ENCODE measurements around the gene H2AZ2.
"Not testable (repeated sequence)": the region's sequence is repeated elsewhere in the genome, so short reads cannot be mapped to it uniquely, and the experiment has no call there.

Gene H2AZ2

GRCh38 chr7:44823255-44823781 lies 24.6 kb downstream of the H2AZ2 start:
- no peak for DNase-seq

GRCh38 chr7:44819292-44819691 lies 28.6 kb downstream of the H2AZ2 start:
- DNase-seq = no peak

GRCh38 chr7:44814919-44815318 lies 33.0 kb downstream of the H2AZ2 start:
- DNase-seq = no peak

DNA sequence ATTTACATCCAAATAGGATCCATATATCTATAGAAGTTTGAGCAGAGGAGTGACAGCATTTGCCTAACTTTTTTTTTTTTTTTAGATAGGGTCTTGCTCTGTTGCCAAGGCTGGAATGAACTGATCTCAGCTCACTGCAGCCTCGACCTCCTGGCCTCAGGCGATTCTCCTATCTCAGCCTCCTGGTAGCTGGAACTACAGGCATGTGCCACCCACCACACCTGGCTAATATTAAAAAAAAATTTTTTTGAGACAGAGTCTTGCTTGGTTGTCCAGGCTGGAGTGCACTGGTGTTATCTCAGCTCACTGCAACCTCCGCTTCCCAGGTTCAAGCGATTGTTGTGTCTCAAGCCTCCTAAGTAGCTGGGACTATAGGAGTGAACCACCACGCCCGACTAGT lies 36.3 kb downstream of the H2AZ2 start:
- no peak for DNase-seq

- peak in 2 of 56 donors; percentile 6 to 9 for DNase-seq
Measured at GRCh38 chr7:44811093-44811492, 36.8 kb downstream of the H2AZ2 start.

DNA sequence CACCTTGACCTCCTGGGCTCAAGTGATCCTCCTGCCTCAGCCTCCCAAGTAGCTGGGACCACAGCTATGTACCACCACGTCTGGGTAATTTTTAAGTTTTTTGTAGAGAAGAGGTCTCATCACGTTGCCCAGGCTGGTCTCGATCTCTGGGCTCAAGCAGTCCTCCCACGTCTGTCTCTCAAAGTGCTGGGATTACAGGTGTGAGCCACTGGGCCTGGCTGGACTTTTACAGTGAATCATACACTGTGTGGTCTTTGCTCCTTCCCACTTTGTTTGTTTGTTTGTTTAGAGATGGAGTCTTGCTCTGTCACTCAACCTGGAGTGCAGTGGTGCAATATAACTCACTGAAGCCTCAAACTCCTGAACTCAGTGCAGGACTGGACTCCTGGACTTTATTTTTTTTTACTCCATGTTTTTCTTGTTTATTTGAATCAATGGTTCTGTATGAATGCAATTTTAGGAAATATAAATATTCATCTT lies 38.9 kb downstream of the H2AZ2 start:
- DNase-seq = no peak

GRCh38 chr7:44805950-44806349 lies 41.9 kb downstream of the H2AZ2 start:
- DNase-seq = no peak

DNA sequence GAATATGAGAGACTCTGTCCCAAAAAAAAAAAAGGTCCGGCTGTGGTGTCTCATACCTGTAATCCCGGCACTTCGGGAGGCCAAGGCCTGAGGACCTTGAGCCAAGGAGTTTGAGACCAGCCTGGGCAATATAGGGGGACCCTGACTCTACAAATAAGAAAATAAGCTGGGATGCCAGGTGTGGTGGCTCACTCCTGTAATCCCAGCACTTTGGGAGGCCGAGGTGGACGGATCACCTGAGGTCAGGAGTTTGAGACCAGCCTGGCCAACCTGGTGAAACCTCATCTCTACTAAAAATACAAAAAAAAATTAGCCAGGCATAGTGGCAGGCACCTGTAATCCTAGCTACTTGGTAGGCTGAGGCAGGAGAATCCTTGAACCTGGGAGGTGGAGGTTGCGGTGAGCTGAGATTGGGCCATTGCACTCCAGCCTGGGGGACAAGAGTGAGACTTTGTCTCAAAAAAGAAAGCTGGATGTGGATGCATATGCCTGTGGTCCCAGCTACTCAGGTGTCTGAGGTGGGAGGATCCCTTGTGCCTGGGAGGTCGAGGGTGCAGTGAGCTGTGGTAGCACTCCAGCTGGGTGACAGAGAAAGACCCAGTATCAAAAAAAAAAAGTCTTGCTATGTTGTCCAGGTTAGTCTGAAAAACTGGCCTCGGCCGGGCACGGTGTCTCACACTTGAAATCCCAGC lies 43.9 kb downstream of the H2AZ2 start:
- not testable (repeated sequence) for DNase-seq

- DNase-seq = no peak
Measured at GRCh38 chr7:44802418-44803025, 45.4 kb downstream of the H2AZ2 start.

GRCh38 chr7:44801890-44802289 lies 46.0 kb downstream of the H2AZ2 start:
- DNase-seq = no peak

DNA sequence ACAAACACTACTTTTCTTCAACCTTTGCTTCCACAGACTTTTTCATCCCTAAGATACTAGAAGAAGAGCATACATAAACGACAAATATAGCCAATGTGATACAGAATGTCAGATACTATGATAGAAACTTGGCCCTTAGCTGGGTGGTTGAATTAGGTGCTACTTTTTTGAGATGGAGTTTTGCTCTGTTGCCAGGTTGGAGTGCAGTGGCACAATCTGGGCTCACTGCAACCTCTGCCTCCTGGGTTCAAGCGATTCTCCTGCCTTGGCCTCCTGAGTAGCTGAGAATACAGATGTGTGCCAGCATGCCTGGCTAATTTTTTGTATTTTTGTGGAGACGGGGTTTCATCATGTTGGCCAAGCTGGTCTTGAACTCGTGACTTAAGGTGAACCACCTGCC lies 47.9 kb downstream of the H2AZ2 start:
- DNase-seq = no peak

DNA sequence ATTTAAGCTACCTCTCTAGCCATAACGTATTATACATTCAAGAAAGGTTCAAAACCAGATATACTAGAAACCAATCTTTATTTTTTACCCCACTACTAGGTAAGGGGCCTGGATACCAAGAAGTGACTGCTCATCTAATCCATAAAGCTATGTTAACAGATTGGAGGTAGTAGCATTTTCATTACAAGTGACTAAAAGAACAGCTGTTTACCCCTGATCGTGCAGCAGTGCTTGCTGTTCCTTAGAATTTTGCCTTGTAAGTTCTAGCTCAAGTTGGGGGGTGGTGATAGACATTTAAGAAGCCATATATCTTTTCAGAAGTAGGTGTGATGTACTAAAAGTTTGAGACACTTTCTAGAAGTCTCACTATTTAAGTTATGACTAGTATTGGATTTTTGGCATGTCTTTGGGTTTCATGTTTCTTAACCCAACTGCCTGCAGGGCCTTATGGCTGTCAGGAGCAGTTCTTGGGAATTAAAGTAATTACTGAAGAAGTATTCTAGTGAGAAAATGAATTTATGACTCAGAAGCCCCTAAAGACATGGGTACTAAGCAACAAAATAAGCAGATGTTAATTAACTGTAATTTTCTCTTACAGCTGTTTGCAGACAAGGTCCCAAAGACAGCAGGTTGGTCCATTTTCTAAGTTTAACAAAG lies 49.1 kb downstream of the H2AZ2 start:
- no peak for DNase-seq

DNA sequence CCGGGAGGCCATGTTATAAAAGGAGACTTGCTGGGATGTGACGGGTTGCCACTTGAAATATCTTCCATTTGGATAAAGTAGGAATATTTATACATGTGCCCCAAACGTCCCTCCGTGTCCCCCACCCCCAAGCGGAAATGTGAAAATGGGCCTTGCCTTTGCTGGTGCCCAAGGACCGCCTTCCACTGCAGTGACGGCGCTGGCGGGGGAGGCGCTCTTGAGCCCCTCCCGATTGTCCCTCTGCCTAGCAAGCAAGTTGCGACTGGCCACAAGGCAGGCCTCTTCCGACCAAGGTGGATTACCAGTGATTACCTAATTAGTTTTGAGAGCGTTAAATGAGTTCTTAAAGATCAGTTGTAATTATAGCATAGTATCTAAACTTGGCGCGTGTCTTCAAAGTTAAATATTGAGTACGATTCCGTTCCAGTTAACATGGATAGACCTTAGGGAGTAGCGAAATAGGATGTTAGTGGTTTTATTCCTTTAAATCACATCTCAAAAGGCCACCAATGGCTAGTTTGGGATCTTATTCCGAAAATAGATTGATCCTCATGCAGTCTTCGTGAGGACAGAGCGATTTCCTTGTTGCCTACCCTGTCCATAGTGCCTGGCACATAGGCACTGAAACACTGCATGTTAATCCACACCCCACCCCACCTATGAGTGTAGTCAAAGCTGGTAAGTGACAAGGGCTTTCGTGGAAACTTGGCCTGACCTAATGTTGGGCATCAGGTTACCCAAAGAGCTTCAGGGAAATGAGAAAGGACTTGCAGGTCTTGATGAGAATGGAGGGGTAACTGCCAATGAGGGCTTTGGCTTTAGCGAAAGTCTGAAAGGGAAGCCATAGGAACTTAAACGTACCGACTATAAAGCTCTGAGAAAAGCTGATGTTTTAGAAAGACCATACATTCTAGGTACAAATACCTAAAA lies 50.3 kb downstream of the H2AZ2 start:
- DNase-seq = peak in 55 of 56 donors; percentile 32 to 91 (median 76)

- peak; percentile 11 to 99 (median 96) for DNase-seq
Measured at GRCh38 chr7:44796504-44797328, 51.2 kb downstream of the H2AZ2 start, which contains the start of gene PPIA. PPIA (plus strand) TSS chr7:44796681; CDS start chr7:44796725, 44 bp downstream.

- peak in 8 of 56 donors; percentile 45 to 70 (median 56) for DNase-seq
Measured at GRCh38 chr7:44796034-44796503, 51.8 kb downstream of the H2AZ2 start.

DNA sequence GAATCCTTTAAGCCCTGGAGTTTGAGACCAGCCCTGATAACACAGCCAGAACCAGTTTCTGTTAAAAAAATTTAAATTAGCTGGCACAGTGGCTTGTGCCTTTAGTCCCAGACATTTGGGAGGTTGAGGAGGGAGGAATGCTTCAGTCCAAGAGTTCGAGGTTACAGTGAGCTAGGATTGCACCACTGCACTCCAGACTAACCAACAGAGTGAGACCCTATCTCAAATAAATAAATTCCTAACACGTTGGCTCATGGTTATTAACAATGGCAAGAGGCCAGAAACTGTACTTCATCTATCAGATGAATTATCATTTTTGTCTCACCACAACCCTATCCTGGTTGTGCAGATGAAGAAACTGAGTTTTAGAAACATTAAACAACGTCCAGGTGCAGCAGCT lies 53.6 kb downstream of the H2AZ2 start:
- DNase-seq = no peak

- no peak for DNase-seq
Measured at GRCh38 chr7:44793919-44794318, 54.0 kb downstream of the H2AZ2 start.

- no peak for DNase-seq
Measured at GRCh38 chr7:44791278-44792219, 56.3 kb downstream of the H2AZ2 start.

DNA sequence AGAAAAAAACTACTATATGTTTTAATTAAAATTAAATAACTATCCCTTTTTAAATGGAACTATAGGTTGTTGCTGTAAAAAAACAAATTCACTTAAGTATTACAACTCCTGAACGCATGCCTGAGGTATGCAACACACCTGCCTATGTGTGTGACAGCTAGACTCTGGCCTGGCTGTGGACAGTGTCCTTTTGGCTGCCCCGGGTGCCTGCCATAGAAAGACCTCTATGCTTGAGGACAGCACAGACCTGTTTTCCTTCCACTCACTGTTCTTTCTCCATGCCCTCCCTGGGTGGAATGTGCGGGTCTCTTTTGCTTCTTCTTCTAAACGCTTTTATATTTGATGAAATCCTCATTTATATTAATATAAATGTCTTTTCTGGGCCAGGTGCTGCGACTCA lies 57.9 kb downstream of the H2AZ2 start:
- DNase-seq = no peak
